ENCODE data around the gene MSL2. TPM values are rescaled to one million over a fixed set of nuclear protein-coding genes. Genes with fewer than 3 reads are reported as not detected.
"Not testable (repeated sequence)": the region's sequence is repeated elsewhere in the genome, so short reads cannot be mapped to it uniquely, and the experiment has no call there.

MSL2 gene
- total RNA-seq, 1 donor from 2014 or later, result 17.5 TPM

- DNase-seq (ENCODE audit: low read depth), result no peak
- H3K27me3 ChIP-seq (ENCODE audit: control insufficient read depth, insufficient read depth, low read length), result no peaks in the 10 kb centered on the region
- peak overlapping the region; percentile 89 for H3K4me3 ChIP-seq (ENCODE audit: low read depth, low read length)
- no peak for TF ChIP-seq CTCF (IDR thresholded peaks at IDR 0.05; ENCODE audit: insufficient read depth, low read length, poor library complexity, severe bottlenecking)
- H3K36me3 ChIP-seq (ENCODE audit: control insufficient read depth, insufficient read depth, low read length), result no peaks in the 10 kb centered on the region
These were observed 1.5 kb downstream of the MSL2 start for GRCh38 chr3:136194409-136195257.

GRCh38 chr3:136193278-136194054, 2.7 kb downstream of the MSL2 start:
- DNase-seq (ENCODE audit: low read depth), result no peak
- H3K27me3 ChIP-seq (ENCODE audit: control insufficient read depth, insufficient read depth, low read length), result no peaks in the 10 kb centered on the region
- H3K36me3 ChIP-seq (ENCODE audit: control insufficient read depth, insufficient read depth, low read length), result no peaks in the 10 kb centered on the region
- peak overlapping the region; percentile 89 for H3K4me3 ChIP-seq (ENCODE audit: low read depth, low read length)
- TF ChIP-seq CTCF (IDR thresholded peaks at IDR 0.05; ENCODE audit: insufficient read depth, low read length, poor library complexity, severe bottlenecking), result no peak

- Histone ChIP-seq H3K36me3 (ENCODE audit: control insufficient read depth, insufficient read depth, low read length) (no peaks in the 10 kb centered on the region), H3K27me3 (ENCODE audit: control insufficient read depth, insufficient read depth, low read length) (no peaks in the 10 kb centered on the region), H3K4me3 (ENCODE audit: low read depth, low read length) (peak overlapping the region; percentile 89)
- DNase-seq (ENCODE audit: low read depth), result no peak
- TF ChIP-seq CTCF (IDR thresholded peaks at IDR 0.05; ENCODE audit: insufficient read depth, low read length, poor library complexity, severe bottlenecking), result no peak
These were observed 3.3 kb downstream of the MSL2 start for GRCh38 chr3:136192831-136193230.

- DNase-seq (ENCODE audit: low read depth); H3K4me3 ChIP-seq (ENCODE audit: low read depth, low read length); H3K36me3 ChIP-seq (ENCODE audit: control insufficient read depth, insufficient read depth, low read length); H3K27me3 ChIP-seq (ENCODE audit: control insufficient read depth, insufficient read depth, low read length): not testable (repeated sequence)
These were observed 3.9 kb downstream of the MSL2 start for GRCh38 chr3:136192195-136192594.

GRCh38 chr3:136189859-136190617, 6.1 kb downstream of the MSL2 start:
- H3K36me3 ChIP-seq (ENCODE audit: control insufficient read depth, insufficient read depth, low read length), result no peaks in the 10 kb centered on the region
- H3K27me3 ChIP-seq (ENCODE audit: control insufficient read depth, insufficient read depth, low read length), result no peaks in the 10 kb centered on the region
- DNase-seq (ENCODE audit: low read depth), result no peak
- no peak overlapping the region for H3K4me3 ChIP-seq (ENCODE audit: low read depth, low read length)
- no peak for TF ChIP-seq CTCF (IDR thresholded peaks at IDR 0.05; ENCODE audit: insufficient read depth, low read length, poor library complexity, severe bottlenecking)

- no peak for DNase-seq (ENCODE audit: low read depth)
- no peak for TF ChIP-seq CTCF (IDR thresholded peaks at IDR 0.05; ENCODE audit: insufficient read depth, low read length, poor library complexity, severe bottlenecking)
- Histone ChIP-seq H3K4me3 (ENCODE audit: low read depth, low read length) (no peak overlapping the region), H3K36me3 (ENCODE audit: control insufficient read depth, insufficient read depth, low read length) (no peaks in the 10 kb centered on the region), H3K27me3 (ENCODE audit: control insufficient read depth, insufficient read depth, low read length) (no peaks in the 10 kb centered on the region)
These were observed 7.1 kb downstream of the MSL2 start for GRCh38 chr3:136189043-136189442.
